Prostate gland (tissue), 2 donors: ENCODE measurements around the gene RYR3. TPM values are rescaled to one million over a fixed set of nuclear protein-coding genes. Genes with fewer than 3 reads are reported as not detected.

Source experiments
- DNase-seq: peaks from one replicate; pipeline ENCODE4 v3.0.0-alpha.2; 2019; ENCODE audit warnings: low spot score
- H3K27ac ChIP-seq, 2 donors: fragments of 200-600 bp; sonication (generic); 2 replicates each; pipeline ENCODE4 v1.5.1; 2017 to 2019
- H3K27me3 ChIP-seq: fragments of 200-600 bp; sonication (generic); replicated peaks from 2 replicates; pipeline ENCODE4 v1.5.1; 2019; ENCODE audit not compliant: insufficient read depth
- H3K36me3 ChIP-seq, 2 donors: fragments of 200-600 bp; sonication (generic); 1 replicate in 1 of 2; 2 replicates in 1 of 2; pipeline versions ENCODE4 v1.5.1 to v1.8.1; 2017 to 2019
- H3K4me1 ChIP-seq: fragments of 200-600 bp; sonication (generic); replicated peaks from 2 replicates; pipeline ENCODE4 v1.5.1; 2019
- H3K4me3 ChIP-seq, 2 donors: fragments of 200-600 bp; sonication (generic); 2 replicates each; pipeline ENCODE4 v1.5.1; 2017 to 2019
- H3K9me3 ChIP-seq: fragments of 200-600 bp; sonication (generic); 2 replicates; pipeline ENCODE4 v1.5.1; 2017
- CTCF ChIP-seq, 4 experiments: fragments of 200-600 bp in 2 of 4; fragments of 450-650 bp in 2 of 4; sonication (generic) in 2 of 4; IDR thresholded peaks; 1 replicate in 3 of 4; 2 replicates in 1 of 4; pipeline ENCODE4 v1.5.1; 2016 to 2019; ENCODE audit warnings: antibody characterized with exemption in 4 of 4, mild to moderate bottlenecking in 2 of 4, moderate library complexity in 2 of 4
- POLR2A ChIP-seq: fragments of 450-650 bp; IDR thresholded peaks from one replicate; pipeline ENCODE4 v1.6.1; 2016; ENCODE audit warnings: antibody characterized with exemption, mild to moderate bottlenecking
- POLR2AphosphoS5 ChIP-seq: sonication (generic); formaldehyde crosslinking; IDR thresholded peaks from one replicate; pipeline ENCODE4 v1.6.1; 2017; ENCODE audit warnings: antibody characterized with exemption
- WGBS: methylation state at CpG from one replicate; pipeline ENCODE4 v1.1.5; 2018; 5-methylcytosine and 5-hydroxymethylcytosine counted together
- intact Hi-C: fragments of 100-400 bp; cut with DNase I; formaldehyde crosslinking; loops from one replicate; pipeline ENCODE4 v1.14.2; 2022
- total RNA-seq, 2 donors: library from RNA; depleted of rRNA; stranded (reverse); fragments of >200 nt; gene quantifications; one replicate each; pipeline ENCODE4 v1.1.0, GENCODE V29; 2016

Gene RYR3
- total RNA-seq, 2 donors from 2014 or later = 0.41 to 2.3 TPM

GRCh38 chr15:33766389-33766788 is 455.6 kb downstream of the RYR3 start:
- H3K4me3 ChIP-seq = no peak overlapping the region
- no peak for DNase-seq
- 65% methylated on average over 7 of the region's 7 CpGs for WGBS
- H3K9me3 ChIP-seq = no peaks in the 10 kb centered on the region
- no peak for TF ChIP-seq POLR2A
- no peak for TF ChIP-seq POLR2AphosphoS5
- TF ChIP-seq CTCF (IDR thresholded peaks at IDR 0.05) = no peak
- H3K27ac ChIP-seq = no peak overlapping the region
- no peaks in the 10 kb centered on the region for H3K4me1 ChIP-seq
- intact Hi-C loops = no loop called here
- H3K27me3 ChIP-seq = no peaks in the 10 kb centered on the region
- H3K36me3 ChIP-seq = no peaks in the 10 kb centered on the region

DNA sequence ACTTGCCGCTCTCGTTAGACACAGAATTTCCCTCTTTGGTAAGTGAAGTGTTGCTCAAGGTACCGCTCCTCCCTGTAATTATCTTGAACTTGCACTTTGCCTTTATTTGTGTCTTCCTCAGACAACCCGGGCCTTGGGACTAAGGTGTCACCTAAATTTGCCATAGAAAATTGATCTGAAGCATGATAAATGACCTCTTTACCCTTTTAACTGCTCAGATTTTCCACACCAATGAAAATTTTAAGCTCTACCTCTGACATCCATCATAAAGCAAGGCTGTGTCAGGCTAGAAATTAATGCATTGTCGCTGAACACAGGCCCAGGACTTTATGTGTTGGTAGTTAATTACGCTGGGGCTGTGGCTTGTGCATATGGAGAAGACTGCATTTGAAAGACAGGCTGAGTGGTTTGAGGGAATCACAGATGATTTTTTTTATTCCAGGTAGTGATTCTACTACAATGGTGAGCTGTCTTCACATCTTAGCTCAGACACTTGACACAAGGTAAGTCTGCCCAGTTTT is 458.0 kb downstream of the RYR3 start:
- Histone ChIP-seq H3K36me3 (no peaks in the 10 kb centered on the region), H3K4me1 (no peaks in the 10 kb centered on the region), H3K27me3 (no peaks in the 10 kb centered on the region), H3K27ac (no peak overlapping the region), H3K4me3 (no peak overlapping the region), H3K9me3 (no peaks in the 10 kb centered on the region)
- TF ChIP-seq POLR2AphosphoS5 (no peak), POLR2A (no peak), CTCF (IDR thresholded peaks at IDR 0.05) (no peak)
- 75% methylated on average over 6 of the region's 6 CpGs for WGBS
- DNase-seq = no peak
- intact Hi-C loops = no loop called here

DNA sequence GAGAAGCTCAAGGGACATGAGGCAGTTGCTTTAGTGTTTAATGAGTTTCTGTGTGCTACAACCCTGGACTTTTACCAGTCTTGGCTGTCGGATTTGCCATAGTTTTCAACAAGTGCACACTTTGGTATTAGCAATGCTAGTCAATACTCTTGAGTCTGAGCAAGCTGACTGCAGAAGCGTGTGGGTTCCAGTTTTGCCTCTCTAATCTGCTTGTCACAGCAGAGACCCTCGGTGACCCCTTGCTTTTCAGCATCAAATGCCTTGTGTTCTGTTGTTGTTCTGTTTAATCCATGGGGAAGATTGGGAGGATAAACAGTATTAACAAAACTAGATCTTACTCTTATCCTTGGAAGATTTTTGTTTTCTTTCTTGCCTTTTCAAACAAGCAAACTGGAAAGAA is 463.2 kb downstream of the RYR3 start:
- TF ChIP-seq POLR2A (no peak), POLR2AphosphoS5 (no peak), CTCF (IDR thresholded peaks at IDR 0.05) (no peak)
- no peak overlapping the region for H3K4me3 ChIP-seq
- 74% methylated on average over 3 of the region's 3 CpGs for WGBS
- no peak overlapping the region for H3K27ac ChIP-seq
- intact Hi-C loops = no loop called here
- DNase-seq = no peak
- no peaks in the 10 kb centered on the region for H3K4me1 ChIP-seq
- H3K9me3 ChIP-seq = no peaks in the 10 kb centered on the region
- no peaks in the 10 kb centered on the region for H3K27me3 ChIP-seq
- no peaks in the 10 kb centered on the region for H3K36me3 ChIP-seq

- H3K4me1 ChIP-seq = no peaks in the 10 kb centered on the region
- no peak overlapping the region for H3K27ac ChIP-seq
- intact Hi-C loops = no loop called here
- WGBS = 37% methylated on average over 2 of the region's 2 CpGs
- H3K36me3 ChIP-seq = no peaks in the 10 kb centered on the region
- H3K9me3 ChIP-seq = no peaks in the 10 kb centered on the region
- DNase-seq = no peak
- TF ChIP-seq POLR2A (no peak), CTCF (IDR thresholded peaks at IDR 0.05) (no peak), POLR2AphosphoS5 (no peak)
- H3K27me3 ChIP-seq = no peaks in the 10 kb centered on the region
- H3K4me3 ChIP-seq = no peak overlapping the region
These were observed 468.1 kb downstream of the RYR3 start for GRCh38 chr15:33778852-33779251.

- H3K4me1 ChIP-seq = no peaks in the 10 kb centered on the region
- H3K4me3 ChIP-seq = no peak overlapping the region
- TF ChIP-seq CTCF (IDR thresholded peaks at IDR 0.05) (no peak), POLR2AphosphoS5 (no peak), POLR2A (no peak)
- H3K36me3 ChIP-seq = no peaks in the 10 kb centered on the region
- H3K27me3 ChIP-seq = no peaks in the 10 kb centered on the region
- WGBS = 94% methylated on average over 5 of the region's 5 CpGs
- H3K27ac ChIP-seq = no peak overlapping the region
- DNase-seq = no peak
- no peaks in the 10 kb centered on the region for H3K9me3 ChIP-seq
- intact Hi-C loops = no loop called here
These were observed 469.4 kb downstream of the RYR3 start for GRCh38 chr15:33780011-33780768.
